Fibroblast of peridontal ligament (primary cell): ENCODE data around the gene DOCK6.

Source experiments
- DNase-seq: peaks from one replicate; pipeline ENCODE4 v3.0.0-alpha.2; 2010; ENCODE audit errors: extremely low read depth

DOCK6 gene

DNA sequence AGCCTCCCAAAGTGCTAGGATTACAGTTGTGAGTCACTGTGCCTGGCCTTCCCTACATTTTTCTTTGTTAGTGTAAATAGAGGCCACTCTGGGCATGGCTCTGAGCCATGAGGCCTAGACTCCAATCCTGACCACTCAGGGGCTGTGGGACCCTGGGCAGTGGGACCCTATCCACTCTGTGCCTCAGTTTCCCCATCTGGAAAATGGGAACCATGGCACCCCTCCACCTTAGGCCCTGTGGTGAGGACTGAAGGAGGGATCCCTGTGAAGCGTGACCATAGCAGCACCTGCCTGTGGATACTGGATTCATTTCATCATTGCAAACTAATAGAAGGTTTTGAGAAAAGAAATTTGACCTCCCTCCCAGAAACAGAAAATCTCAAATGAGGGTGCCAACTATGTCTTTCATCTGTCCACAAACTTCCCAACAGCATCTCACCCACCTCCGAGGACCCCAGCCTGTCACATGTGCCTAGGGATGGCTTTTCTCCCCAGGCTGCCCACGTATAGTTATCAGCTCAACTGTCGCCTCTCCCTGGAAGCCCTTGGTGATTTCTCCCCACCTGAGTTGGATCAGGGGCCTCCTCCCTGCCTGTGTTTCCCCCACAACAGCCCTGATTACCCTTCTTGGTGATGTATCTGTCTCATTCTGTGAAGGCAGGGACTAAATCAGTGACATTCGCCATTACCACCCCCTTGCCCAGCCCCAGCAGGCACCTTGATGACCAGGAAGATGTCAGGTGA lies 17.3 kb downstream of the DOCK6 start:
- DNase-seq = no peak

DNA sequence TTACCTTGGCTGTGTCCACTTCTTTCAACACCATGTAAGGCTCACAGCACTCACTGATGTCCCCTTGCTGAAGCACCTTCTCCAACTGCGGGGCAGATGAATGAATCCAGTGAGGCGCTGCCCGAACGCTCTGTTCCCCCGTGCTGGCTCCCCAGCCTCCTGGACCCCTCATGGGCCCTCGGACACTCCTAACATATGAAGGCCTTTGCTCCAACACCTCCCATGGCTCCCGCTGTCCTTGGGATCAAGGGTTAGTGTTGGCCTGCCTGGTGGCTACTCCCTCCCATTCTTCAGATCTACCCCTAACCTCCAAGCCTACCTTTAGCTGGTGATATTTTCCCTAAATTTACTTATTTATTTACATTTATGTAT lies 18.5 kb downstream of the DOCK6 start:
- no peak for DNase-seq

DNA sequence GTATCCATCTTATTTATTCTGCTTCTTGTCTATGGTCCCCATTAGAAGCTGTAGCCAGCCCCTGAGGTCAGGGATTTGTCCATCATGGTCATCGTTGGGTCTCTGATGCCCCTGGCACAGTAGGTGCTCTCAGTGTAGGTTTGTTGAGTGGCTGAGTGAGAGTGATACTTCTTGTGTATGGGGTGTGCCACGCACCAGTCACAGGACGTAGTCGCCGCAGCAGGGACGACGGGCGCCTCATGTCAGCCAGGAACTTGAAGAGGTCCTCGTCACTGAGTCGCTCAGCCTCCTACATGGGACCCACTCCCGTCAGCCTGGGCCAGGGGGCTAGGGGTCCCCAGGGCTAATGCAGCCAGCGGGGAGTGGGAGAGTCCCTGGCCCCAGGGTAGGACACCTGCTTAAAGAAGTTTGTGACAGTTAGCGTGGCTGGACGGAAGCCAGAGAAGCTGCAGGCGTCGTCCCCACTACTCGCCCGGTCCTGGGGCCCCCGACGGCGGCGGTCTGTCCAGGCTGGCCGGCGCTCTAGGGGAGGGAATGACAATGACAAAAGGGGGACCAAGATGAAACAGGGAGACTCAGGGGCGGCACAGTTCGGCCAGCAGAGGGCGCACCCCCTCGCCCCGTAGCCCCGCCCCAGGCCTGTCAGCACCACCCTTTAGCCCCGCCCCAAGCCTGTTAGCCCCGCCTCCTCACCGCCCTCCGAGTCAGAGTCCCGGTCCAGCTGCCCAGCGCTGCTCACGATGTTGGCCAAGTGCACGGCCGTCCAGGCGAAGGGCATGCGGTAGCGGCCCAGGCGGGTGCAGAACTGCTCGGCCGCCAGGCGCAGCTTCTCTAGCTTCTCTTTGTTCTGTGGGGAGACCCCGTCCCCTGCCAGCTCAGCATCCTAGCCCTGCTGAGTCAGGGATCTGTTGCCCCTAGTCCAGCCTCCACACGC lies 19.2 kb downstream of the DOCK6 start:
- DNase-seq = peak; percentile 20

DNA sequence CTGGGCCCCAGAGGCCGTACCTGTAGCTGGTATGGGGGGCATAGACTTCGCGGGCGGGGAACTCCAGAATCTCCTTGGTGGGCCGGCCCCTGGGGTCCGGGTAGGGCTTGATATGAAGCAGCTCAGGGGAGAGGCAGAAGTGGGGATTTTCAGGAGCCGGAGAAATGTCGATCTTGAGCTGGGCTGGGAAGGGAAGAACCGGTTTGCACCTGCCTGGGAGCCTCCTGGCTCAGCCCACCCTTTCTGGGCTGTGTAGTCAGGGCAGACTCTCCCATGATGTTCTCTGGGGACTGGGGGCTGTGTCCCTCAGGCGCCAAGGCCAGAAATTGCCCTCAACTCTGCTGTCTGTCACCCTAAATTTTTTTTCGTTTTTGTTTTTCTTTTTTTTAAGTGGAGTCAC lies 20.3 kb downstream of the DOCK6 start:
- DNase-seq = no peak

DNA sequence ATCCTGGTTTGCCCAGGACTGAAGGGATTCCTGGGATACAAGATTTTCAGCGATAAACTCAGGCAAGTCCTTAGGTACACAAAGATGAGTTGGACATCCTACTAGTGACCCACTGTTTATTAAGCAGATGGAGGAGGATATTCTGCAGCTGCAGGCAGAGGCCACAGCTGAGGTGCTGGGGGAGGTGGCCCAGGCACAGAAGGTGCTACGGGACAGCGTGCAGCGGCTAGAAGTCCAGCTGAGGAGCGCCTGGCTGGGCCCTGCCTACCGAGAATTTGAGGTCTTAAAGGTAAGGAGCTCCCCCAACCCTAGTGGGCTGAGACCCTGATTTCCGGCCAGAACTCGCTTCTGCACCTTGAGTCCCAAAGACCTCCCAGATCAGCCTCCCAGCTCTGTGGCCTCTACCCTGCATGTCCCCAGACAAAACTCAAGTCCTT lies 22.3 kb downstream of the DOCK6 start:
- no peak for DNase-seq

DNA sequence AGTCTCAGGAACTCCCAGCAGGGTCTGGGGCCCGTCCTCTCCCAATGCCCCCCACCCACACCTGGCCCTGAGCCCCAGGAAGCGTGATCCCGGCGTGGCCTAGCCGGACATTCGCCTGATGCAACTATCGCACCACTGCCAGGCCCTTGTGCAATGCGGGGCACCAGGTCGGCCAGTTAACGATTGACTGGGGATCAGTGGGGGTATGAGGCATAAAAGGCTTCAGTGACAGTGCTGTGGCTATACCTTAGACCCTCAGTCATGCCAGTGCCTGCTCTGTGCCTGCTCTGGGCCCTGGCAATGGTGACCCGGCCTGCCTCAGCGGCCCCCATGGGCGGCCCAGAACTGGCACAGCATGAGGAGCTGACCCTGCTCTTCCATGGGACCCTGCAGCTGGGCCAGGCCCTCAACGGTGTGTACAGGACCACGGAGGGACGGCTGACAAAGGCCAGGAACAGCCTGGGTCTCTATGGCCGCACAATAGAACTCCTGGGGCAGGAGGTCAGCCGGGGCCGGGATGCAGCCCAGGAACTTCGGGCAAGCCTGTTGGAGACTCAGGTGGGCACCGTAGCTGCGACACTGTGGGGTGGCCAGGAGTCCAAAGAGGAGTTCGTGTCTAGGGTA lies 22.8 kb downstream of the DOCK6 start, which contains the start of gene ANGPTL8:
TSS of gene ANGPTL8 (plus strand) at position 243 of the 624 bp plus-strand sequence. CDS start at position 262, 19 bp downstream.
- no peak for DNase-seq

DNA sequence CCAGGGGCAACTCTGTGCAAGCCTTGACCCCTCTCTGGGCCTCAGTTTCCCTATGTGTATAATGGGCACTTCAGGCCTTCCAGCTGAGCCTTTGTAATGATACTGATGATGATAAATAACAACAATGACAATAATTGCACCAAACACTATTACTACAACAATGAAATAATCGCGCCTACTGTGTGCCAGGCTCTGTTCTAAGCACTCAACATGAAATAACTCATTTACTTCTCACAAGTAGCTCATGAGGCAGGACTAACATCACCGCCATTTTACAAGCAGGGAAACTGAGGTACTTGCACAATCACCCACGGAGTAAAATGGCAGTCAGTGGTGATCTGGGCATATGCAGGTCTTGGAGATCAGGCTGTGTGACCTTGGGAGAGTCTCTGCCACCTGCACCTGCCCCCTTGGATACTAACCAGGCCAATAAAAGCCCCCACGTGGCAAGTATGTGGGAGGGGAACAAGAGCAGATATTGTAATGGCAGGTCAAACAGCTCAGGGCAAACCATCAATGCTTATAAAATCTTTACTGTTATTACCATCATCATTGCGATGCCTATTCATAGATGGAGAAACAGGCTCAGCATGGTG lies 23.4 kb downstream of the DOCK6 start:
- no peak for DNase-seq

DNA sequence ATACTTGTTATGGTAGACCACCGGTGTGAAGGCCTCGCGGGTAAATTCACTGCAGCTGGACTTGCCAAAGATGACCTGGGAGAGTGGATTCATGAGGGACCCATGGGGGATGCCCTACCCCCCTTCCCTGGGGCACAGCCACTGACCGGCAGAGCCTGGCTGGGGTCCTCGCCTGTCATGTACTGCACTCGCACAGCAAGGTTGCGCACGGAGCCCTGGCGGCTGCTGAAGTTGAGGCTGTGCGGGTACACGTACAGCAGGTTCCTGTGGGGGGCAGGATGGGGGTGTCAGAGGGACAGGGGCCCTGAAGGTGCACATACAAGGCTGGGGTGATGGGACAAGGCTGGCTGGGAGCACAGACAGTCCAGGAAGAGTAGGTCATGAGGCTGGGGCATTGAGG lies 24.3 kb downstream of the DOCK6 start:
- no peak for DNase-seq

DNA sequence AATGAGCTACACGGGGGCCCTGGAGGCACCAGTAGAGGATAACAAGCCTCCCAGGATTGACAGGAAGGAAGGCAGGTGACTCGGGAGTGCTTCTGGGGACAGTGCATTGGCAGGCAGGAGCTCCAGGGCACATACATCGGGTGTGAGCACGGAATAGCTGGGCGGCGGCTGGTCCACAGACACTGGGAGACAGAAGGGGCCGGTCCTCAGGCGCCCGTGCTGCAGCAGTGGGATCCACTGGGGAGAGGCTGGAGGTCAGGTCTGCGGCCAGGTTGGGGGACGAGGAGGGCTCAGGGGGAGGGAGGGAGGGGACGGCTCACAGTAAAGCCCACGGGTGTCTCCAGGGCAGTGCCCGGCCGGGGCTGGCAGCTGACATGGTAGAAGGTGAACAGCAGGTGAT lies 25.0 kb downstream of the DOCK6 start:
- no peak for DNase-seq

DNA sequence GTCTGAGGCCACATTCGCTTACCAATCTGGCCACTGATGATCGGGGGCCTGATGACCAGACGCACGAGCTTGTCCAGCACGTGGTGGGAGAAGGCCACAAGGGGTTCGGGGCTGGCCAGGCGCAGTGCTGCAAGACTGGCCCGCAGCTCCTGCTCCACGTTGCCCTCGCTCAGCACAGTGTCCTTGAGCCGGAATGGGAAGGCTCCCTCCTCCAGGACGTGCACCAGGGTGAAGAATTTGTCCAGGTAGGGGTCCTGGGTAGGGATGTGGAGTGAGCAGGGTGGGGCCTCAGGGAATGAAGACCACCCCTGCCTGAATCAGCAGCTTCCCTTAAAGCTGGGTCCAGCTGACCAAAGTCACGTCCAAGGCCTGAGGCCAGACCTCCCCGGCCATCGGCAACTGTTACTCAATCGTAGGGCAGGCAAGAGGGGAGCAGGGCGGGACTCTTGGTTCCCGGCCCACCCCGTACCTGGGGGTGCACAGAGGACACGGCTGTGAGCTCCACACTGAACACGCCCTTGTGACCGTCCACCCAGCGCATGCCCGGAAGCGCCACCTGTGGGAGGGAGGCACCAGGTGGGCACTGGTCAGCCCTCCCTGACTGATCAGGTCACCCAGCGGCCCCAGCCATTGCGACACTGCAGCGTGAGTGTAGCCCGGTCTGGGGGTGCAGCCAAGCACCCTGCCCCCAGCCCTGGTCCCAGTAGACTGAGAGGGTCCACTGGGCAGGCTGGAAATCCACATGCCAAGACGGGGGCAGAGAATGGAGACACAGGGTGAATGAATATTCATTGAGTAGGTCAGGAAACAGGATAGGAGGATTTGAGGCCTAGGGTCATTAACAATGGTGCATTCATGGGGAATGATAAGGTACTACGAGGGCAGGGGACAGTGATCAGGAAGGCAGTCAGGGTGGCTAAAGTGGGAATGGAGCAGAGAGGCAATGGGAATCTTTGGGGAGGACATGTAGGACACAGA lies 25.7 kb downstream of the DOCK6 start:
- no peak for DNase-seq

DNA sequence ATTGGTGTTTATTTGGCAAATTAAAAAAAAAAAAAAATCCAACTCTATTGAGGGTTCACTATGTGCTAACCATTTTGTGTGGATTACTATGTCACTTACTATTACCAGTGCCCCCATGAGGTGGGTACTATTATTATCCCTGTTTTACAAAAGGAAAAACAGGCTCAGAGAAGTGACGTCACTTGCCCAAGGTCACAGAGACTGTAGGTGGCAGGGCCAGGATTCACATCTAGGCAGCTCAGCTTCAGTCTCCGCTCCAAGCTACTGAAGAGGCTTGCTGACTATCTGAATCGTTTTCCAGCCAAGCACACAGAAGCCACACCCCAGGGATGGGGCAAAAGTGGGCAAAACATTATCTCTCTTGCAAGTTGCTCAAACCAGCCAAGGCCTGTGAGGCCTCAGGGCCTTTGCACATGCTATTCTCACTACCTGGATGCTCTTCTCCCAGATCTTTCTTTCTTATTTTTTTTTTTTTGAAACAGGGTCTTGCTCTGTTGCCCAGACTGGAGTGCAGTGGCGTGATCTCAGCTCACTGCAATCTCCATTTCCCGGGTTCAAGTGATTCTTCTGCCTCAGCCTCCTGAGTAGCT lies 27.7 kb downstream of the DOCK6 start:
- DNase-seq = no peak

DNA sequence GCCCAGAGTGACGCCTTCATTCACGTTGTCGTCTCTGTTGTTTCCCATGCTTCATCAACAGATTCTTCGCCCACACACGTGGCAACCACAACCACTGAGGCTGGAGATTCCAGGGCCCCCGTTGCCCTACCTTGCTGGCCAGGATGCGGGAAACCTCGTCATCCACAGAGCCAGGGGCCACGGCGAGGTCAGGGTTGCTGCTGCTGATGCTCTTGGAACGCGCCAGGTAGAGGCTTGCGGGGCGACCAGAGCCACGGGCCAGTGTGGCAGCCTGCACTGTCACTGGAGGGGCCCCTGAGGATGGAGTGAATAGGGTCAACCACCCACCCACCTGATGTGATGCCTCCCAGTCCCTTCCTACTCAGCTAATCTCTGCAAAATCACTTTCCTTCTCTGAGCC lies 29.3 kb downstream of the DOCK6 start:
- DNase-seq = no peak

DNA sequence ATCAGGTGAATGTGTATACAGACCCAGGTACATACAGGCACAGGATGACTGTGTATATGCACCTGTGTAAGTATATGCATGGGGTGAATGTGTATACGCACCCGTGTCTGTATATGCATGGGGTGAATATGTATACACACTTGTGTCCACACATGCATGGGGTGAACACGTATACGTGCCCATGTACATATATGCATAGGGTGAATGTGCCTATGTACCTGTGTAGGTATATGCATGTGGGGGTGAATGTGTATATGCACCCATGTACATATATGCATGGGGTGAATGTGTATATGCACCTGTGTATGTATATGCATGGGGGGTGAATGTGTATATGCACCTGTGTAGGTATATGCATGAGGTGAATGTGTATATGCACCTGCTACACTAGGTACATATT lies 29.8 kb downstream of the DOCK6 start:
- no peak for DNase-seq

DNA sequence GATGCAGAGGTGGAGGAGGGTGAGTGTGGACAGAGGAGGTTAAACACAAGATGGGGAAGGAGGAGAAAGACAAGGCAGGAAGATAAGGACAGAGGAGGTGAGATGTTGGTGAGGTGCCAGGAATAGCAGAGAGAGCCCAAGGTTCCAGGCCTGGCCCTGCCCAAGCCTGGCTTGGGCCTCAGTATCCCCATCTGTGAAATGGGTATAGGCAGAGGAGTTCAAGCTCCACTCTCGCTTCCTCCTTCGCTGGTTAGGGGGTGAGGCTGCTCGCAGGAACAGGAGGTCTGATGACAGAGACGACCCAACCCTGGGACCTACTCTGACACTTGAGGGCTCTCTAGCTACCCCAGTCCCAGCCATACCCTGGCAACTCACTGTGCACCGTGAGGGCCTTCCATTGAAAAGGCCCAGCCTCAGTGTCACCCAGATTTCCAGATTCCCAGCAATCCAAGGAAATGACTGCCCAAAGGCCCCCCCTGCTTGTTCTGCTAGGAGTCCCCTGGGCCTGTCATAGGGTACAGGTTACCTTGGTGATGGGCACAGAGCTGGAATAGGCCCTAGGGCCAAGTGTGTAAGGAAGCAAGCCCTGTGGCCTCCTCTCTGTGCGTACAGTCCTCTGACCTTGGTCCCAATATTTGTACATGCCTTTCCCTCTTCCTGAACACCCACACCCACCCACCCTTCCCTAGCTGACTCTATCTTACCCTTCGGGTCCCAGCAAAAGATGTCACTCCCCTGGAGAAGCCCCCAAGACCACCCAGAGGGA lies 31.5 kb downstream of the DOCK6 start:
- no peak for DNase-seq

DNA sequence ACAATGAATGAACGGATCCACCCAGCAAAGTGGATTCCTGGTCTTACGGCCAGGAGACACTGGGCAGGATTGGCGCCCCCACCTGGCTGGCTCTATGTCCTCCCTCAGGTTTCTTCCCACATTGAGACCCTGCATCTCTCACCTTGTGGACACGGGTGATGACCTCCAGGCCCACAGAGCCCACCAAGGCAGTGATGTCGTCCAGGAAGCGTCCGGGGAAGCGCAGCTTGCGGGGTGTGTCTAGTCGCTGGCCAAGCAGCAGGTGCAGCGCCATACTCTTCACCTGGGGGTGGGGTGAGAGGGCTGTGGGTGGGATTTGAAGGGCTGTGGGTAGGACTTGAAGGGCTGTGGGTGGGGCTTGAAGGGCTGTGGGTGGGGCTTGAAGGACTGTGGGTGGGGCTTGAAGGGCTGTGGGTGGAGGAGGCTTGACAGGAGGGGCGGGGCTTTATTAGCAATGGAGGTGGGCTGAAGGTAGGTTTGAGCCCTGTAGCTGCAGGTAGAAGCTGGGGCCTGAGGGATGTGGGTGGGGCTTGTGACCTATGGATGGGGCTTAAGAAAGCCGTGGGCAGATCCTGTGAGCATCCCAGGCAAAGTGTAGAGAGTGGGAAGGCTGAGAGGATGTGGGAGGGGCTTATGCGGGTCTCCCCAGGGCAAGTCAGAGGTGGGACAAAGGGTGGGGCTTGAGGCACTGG lies 35.0 kb downstream of the DOCK6 start:
- no peak for DNase-seq

DNA sequence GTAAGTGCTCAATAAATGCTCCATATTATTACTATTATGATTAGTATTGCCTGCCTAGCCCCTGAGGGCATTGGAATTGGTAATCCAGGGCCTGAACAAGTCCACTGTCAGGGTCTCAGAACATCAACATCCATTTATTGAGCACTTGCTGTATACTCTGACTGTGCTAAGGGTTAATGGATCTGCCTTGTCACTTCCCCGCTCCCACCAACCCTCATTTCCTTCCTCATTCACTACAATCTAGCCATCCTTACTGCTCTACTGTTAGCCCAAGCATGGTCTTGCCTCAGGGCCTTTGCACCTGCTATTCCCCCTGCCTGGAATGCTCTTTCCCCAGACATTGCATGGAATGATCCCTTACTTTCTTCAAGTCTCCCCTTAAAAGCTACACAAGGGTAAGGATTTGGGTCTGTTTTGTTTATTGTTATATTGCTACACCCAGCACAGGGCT lies 35.6 kb downstream of the DOCK6 start:
- DNase-seq = no peak

DNA sequence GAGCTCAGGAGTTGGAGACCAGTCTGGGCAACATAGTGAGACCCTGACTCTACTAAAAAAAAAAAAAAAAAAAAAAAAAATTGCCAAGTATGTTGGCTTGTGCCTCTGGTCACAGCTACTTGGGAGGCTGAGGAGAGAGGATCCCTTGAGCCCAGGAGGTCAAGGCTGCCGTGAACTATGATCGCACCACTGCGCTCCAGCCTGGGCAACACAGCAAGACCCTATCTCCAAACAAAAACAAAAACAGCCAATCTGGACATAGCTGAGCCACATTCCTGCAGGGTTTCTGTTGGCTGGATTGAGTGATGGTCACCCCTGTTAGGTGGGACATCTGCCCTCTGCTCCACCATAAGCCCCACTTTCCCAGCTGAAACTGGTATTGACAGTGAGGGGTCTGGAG lies 36.5 kb downstream of the DOCK6 start:
- DNase-seq = no peak

DNA sequence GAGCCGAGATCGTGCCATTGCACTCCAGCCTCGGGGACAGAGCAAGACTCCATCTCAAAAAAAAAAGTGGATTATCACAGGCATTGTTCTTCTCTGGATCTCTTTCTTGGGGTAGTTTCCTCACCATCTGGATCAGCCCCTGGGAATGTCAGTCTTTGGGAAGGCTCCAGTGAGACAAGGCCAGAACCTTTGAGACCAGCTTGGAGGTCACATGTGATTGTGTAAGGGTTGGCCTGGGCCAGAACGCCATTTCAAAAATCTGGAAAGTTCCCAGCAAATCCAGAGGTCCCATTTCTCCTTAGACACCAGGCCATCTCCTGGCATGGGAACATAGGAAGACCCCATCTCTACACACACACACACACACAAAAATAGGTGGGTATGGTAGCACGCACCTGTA lies 37.2 kb downstream of the DOCK6 start:
- no peak for DNase-seq

DNA sequence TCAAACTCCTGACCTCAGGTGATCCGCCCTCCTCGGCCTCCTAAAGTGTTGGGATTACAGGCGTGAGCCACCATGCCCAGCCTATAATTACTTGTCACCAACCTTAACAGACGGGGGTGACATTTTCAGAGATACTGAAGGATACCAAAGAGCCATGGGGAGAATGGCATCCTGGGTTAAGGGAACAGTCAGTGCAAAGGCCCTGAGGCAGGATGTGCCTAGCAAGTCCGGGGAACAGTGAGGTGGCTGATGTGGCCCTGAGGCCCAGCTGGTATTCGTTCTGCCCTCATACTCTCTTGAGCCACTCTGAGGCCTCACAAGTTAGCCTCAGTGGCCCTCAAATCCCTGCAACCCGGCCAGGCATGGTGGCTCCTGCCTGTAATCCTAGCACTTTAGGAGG lies 37.9 kb downstream of the DOCK6 start:
- DNase-seq = no peak
